HG02852 (cell line): ENCODE results near the gene C12orf43.

Source experiments
- ATAC-seq: cut with Tn5 transposase; IDR thresholded peaks from one replicate; pipeline ENCODE4 v1.9.1; 2021; ENCODE audit warnings: mild to moderate bottlenecking, moderate library complexity; ENCODE audit not compliant: unreplicated experiment

The C12orf43 gene

DNA sequence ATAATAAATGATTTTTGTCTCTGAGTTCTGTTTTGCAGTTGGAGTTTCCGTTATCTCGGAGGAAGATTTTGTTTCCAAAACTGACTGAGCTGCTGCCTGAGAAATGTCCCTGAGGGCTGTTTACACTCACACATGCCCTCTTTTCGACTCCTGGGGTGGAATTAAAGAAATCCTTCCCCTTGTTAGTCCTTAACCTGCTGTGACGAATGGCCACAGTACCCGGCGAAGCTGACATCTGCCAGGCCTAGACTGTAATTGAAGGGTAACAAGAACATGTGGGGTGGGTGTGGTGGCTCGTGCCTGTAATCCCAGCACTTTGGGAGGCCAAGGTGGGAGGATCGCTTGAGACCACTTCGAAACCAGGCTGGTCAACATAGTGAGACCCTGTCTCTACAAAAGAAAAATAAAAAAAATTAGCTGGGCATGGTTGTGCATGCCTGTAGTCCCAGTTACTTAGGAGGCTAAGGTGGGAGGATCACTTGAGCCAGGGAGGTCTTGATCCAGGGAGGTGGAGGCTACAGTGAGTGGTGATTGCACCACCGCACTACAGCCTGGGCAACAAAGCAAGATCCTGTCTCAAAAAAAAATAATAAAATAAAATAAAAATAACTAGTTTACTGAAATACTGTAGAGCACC is 14.4 kb upstream of the C12orf43 start:
- no peak for ATAC-seq

DNA sequence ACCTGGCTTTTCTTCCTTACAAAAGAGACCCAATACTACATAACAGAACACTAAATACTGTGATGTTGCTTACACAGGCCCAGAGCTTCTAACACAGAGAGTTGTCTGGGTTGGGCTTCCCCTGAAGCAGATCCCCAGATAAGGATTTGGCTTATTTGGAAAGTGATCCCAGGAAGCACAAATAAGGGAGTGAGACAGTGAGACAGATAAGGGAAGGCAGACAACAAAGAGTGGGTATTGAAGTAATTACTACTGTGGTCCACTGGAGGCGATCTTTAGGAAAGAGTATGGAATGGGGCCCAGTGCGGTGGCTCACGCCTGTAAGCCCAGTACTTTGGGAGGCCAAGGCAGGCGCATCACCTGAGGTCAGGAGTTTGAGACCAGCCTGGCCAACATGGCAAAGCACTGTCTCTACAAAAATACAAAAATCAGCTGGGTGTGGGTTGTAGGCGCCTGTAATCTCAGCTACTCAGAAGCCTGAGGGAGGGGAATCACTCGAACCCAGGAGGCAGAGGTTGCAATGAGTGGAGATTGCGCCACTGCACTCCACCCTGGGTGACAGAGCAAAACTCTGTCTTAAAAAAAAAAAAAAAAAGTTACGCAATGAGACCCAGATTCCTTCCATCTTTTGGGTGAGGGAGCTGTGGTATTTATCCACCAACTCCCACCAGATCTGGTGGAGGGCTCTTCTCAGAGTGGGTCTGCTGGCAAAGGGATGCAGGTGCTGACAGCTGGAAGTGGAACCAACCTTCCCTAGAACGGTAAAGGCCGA is 10.2 kb upstream of the C12orf43 start:
- no peak for ATAC-seq

DNA sequence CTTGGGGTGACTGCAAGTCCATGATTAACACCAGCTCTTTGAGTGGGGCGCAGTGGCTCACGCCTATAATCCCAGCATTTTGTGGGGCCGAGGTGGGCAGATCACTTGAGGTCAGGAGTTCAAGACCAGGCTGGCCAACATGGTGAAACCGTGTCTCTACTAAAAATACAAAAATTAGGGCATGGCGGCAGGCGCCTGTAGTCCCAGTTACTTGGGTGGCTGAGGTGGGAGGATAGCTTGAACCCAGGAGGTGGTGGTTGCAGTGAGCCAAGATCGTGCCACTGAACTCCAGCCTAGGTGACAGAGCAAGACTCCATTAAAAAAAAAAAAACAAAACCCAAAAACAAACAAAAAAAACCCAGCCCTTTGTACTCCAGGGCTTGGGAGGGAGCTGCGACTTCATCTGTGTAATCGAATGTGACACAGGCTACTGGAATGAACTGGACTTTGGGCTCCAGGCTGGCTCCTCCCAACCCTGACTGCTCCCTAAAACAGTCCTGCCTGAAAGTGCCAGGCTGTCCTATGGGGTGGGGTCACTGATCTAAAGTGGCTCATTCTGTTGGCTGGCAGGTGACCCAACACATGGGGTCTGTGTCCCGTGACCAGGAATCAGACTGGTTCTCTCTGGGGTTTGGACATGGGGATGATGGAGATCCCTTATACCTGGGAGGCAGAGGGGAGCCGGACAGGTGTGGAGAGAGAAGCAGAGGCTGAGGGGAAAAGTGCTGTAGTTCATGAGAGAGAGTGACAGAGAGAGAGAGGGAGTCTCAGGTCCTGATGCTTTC is 9.3 kb upstream of the C12orf43 start:
- ATAC-seq, result no peak

DNA sequence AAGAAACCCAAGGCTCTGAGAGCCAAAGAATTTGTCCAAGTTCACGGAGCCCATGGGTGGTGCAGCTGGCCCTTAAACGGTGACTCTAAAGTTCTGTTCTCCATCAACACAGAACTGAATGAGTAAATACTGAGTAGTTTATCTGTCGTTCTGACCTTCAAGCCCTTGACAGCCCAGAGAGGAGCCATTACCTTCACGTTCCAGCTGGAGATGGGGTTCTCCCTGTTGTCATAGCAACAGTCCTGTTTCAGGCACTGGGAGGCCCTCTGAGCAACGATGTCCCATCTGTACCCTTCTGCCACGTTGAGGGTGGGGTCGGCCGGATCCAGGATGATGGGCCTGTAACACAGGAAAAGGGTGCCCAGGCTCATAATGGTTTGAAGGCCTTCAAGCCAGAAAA is 7.5 kb upstream of the C12orf43 start:
- no peak for ATAC-seq

DNA sequence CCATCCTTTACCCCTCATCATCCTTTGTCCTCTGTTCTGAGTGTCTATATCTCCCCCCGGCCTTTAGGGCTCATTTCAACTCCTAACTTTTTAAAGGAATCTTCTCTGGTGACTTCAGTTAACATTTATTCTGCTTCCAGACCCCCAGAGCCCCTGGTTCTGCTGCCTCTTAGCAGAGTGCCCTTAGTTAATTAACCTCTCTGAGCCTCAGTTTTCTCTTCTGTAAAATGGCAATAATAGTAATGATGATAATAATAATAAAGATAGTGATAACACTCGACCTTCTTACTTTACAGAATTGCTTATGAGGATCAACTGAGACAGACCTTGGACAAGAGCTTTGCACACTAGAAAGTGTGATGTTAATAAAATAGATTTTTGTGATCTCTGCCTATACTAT is 6.4 kb upstream of the C12orf43 start:
- ATAC-seq, result no peak

DNA sequence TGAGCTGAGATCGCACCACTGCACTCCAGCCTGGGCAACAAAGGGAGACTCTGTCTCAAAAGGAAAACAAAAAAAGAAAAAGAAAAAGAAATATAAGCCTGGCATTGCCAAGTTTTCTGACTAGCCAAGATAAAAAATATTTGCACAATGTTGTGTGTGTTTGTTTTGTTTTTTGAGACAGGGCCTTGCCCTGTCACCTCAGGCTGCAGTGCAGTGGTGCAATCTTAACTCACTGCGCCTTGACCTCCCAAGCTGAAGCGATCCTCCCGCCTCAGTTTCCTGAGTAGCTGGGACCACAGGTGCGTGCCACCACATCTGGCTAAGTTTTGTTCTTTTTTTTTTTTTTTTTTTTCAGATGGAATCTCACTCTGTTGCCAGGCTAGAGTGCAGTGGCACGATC is 5.5 kb upstream of the C12orf43 start:
- no peak for ATAC-seq

DNA sequence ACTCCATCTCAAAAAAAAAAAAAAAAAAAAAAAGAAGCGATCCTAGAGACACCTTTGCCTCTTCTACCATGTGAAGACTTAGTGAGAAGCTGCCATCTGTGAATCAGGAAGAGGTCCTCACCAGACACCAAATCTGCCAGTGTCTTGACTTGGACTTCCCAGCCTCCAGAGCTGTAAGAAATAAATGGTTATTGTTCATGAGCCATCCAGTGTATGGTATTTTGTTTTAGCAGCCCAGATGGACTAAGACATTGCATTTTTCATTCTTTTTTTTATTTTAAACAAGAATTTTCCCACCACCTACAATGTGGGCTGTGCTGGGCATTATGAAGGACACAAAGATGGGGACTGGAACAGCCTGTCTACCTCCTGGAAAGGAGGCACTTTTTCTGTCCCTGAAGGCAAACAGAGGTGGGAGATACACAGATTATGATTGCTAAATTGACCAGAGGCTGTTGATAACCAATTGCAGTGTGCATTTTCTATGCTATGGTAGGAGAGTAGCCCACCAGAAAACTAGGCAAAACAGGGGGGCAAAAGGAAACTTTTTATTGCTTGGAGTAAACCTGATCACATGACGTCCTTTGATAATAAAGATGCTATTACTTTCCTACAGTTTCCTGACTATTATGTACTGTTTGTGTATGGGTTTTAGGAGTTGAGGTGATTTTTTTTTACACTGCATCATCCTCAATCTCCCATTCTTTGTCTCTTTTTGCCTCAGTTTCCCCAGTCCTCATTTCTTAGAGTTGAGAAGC is 2.8 kb upstream of the C12orf43 start:
- ATAC-seq, result no peak

DNA sequence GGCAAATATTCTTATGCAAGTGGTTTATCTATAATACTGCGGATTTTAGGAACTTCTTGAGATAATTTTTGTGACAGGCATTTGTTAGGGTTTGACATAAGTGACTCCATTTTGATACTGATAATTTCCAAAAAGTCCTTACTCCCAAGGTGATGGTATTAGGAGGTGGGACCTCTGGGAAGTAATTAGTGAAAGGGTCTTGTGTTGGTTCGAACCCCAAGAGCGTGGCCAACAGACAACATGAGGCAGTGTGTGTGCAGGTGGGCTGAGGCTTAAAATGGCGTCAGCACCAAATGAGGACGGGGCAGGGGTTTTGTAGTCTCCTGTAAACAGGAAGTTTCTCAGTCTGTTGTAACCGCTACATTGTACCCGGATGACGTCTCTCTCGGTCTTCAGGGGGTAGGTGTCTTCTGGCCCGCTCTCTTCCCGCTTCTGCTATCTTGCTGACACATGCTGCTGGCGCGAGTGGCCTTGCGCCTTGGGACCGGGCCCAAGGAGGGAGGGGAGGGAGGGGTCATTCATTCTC is 1.7 kb upstream of the C12orf43 start:
- ATAC-seq, result no peak

DNA sequence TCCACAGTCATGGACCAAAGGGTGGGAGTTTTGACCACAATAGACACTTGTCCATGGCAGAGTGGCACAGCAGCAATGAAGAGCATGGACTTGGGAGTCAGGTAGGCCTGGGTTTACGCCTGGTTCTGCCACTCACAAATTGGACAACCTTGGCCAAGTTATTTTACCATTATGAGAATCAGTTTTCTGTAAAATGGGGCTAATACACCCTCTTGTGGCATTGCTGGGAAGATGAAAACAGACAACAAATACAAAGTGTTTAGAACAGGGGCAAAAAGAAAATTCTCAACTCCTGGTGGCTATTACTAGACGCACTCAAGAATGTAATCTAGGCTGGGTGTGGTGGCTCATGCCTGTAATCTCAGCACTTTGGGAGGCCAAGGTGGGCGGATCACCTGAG is 2.6 kb downstream of the C12orf43 start:
- no peak for ATAC-seq

DNA sequence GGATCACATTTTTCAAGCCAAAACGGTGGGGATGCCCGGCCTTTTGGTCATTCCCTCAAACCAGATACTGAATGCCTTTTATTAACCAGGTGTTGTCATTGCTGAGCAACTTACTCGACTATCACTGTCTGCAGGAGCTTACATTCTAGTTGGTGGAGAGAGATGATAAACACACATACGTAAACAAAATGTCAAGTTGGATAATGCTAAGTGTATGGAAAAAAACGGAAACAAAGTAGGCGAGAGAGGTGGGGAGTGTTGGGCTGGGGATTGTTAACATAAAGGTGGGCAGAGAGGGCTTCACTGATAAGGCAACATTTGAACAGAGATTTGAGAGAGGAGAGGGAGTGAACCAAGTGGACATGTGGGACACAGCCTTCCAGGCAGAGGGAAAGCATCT is 4.5 kb downstream of the C12orf43 start:
- ATAC-seq, result no peak

DNA sequence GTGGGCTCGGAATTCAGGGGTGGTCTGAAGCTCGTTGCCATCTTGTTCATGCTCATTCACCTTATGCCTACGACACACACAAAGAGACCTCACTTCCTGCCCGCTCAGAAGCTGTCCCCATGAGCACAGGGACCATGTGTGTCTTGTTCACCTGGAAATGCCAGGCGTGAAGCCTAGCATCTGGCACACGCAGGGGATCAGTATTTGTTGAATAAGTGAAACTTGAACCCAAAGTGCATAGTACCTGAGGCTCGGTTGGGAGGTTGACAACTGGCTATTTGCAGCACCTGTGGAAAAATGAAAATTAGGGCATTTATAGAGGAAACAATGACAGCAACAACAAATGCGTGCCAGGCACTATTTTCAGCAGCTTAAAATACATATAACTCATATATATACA is 5.4 kb downstream of the C12orf43 start:
- no peak for ATAC-seq

DNA sequence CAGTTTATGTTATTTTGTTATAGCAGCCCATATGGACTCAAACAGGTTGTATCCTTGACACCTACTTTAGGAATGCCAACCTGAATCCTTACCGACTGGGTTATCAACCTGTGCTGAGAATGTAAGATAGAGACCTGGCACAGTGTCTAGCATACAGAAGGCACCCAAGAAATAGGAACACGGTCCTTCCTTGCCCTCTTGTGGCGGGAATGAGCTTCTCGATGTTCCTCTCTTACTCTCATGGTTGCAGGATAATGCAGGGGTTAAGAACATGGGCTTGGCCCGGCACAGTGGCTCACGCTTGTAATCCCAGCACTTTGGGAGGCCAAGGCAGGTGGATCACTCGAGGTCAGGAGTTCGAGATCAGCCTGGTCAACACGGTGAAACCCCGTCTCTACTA is 6.5 kb downstream of the C12orf43 start:
- ATAC-seq, result no peak

DNA sequence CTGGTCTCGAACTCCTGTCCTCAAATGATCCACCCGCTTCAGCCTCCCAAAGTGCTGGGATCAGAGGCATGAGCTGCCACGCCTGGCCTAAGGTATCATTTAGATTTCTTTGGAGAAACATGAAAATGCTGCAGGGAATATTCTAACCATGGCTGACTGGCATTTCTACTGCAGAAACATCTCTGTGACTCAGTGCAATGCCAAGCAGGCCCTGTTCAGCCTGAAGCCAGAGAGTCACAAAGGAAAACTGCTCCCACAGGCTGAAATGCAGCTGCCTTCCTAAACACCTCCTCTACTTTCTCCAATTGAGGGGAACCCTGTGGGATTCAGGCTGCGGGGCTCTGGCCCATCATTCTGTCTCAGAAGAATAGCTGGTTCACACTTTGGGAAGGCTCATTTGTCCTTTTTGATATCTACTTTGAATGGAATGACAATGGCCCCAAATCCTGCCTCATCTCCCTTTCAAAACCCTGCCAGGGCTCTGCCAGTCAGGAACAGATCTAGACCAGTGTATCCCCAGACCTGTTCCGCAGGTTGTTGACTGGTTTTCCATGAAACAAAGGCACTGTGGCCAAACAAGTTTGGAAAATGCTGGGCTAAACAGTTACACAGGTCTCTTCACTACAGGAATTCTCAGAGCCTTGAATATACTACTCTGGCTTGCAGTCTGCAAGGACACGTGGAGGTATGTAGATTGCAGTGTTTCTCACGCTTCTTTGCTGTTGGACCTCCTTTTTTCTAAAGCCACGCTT is 7.8 kb downstream of the C12orf43 start:
- ATAC-seq, result no peak

DNA sequence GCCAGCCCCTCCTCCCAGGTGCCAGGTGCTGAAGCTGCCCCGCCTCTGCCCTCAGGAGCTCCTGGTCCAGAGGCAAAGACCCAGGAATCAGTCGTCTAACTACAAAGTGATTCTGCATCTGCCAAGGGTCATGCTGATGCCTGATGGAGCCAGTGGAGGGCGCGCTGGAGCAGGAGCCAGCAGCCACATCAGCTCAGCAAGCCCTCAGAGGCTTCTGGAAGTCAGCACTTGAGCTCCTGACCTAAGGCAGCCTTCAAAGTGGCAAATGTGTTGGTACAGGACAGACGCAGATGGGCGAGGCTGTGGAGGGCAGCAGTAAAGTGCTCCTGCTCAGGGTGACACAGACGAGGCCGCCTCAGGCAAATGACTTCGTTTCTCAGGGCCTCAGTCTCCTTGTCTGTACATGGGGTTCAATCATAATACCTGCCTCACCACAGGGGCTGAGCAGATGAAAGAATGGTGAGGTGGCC is 10.9 kb downstream of the C12orf43 start:
- no peak for ATAC-seq

DNA sequence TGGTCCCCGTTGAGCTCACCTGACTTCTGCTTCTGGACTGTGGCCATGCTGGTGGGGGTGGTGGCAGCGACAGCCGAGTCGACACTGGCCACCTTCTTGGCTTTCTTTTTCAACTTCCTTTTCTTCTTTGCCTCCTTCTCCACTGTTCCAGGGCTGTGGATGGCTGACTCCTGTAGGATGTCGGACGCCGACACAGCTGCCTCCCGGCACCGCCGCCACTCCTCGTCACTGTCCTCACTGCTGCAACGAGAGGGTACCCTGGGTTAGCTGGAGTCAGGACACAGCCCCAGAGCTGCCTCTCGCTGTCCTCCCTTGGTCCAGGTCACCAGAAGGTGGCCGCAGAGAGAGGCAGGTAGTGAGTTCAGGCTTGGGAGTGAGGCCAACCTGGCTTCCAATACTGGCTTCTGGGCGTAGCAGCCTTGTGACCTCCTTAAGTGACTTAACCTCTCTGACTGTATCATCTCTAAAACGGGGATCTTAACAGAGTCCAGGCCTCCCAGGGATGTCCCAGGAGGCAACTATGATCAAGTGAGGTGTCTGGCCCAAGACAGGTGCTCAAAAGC is 12.0 kb downstream of the C12orf43 start:
- no peak for ATAC-seq

DNA sequence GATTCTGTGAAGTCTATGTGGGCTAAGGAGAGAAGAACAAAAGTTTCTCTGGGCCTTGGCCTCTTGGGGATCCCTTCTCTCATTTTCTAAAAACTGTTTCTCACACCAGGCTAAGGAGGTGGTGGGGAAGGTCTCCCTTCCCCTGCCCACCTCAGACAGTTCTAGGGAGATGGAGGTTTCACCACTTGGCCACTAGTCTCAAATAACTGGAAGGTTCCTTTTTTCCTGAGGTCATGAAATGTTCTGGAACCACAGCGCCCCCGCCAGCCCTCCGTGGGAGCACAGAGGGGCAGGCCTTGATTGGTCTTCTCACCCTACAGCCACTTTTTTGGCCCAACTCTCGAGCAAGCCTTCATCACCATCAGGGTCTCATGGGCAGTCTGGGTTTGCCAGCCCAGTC is 12.6 kb downstream of the C12orf43 start:
- ATAC-seq, result no peak

DNA sequence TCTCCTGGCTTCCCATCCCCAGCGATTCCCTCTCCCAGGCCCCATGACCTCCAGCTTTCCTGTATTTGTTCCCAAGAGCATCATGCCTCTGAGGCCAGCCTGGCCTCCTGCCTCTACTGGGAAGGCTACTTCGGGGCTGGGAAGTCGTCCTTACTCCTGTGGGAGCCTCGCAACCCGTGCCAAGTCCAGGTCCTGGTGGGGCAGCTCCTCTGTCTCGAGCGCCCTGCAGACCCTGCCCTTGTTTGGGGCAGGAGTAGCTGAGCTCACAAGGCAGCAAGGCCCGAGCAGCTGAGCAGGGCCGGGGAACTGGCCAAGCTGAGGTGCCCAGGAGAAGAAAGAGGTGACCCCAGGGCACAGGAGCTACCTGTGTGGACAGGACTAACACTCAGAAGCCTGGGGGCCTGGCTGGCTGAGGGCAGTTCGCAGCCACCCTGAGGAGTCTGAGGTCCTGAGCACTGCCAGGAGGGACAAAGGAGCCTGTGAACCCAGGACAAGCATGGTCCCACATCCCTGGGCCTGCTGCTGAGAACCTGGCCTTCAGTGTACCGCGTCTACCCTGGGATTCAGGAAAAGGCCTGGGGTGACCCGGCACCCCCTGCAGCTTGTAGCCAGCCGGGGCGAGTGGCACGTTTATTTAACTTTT is 14.3 kb downstream of the C12orf43 start:
- no peak for ATAC-seq

DNA sequence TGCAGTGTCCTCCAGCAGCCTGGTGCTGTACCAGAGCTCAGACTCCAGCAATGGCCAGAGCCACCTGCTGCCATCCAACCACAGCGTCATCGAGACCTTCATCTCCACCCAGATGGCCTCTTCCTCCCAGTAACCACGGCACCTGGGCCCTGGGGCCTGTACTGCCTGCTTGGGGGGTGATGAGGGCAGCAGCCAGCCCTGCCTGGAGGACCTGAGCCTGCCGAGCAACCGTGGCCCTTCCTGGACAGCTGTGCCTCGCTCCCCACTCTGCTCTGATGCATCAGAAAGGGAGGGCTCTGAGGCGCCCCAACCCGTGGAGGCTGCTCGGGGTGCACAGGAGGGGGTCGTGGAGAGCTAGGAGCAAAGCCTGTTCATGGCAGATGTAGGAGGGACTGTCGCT is 15.2 kb downstream of the C12orf43 start:
- ATAC-seq, result no peak

DNA sequence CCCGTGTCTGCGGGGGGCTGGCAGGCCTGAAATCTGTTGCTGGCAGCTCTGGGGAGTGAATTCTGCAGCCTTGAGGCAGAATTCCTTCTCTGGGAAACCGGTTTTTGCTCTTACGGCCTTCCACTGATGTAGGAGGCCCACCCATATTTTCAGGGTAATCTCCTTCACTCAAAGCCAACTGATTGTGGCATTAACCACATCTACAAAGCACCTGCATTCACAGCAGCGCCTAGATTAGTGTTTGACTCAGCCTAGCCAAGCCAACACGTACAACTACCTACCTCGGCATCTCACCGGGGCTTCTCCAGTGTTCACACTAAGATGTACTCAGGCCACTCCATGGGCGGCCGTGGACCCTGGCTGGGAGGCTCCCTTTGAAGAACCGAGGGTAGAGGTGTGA is 15.8 kb downstream of the C12orf43 start:
- no peak for ATAC-seq
